Cardiac muscle cell (in vitro differentiated cells and primary cell): ENCODE results near the gene VDAC2. TPM values are rescaled to one million over a fixed set of nuclear protein-coding genes. Genes with fewer than 3 reads are reported as not detected.

Source experiments
- DNase-seq, 2 donors: peaks; one replicate each; pipeline versions ENCODE4 v3.0.0 to v3.0.0-alpha.2; 2010 to 2017; ENCODE audit warnings: low read depth in 1 of 2, low spot score in 1 of 2
- H3K27ac ChIP-seq: fragments of 200-600 bp; sonication (generic); 2 replicates; pipeline ENCODE4 v1.5.1; 2016
- H3K27me3 ChIP-seq: fragments of 200-600 bp; sonication (generic); 2 replicates; pipeline ENCODE4 v1.6.0; 2016; ENCODE audit warnings: control low read depth
- H3K36me3 ChIP-seq: fragments of 200-600 bp; sonication (generic); 2 replicates; pipeline ENCODE4 v1.5.1; 2016; ENCODE audit warnings: control low read depth
- H3K4me1 ChIP-seq: fragments of 200-600 bp; sonication (generic); 2 replicates; pipeline ENCODE4 v1.8.1; 2017; ENCODE audit warnings: low read depth, mild to moderate bottlenecking, mixed run types
- H3K4me3 ChIP-seq: fragments of 200-600 bp; sonication (generic); 2 replicates; pipeline ENCODE4 v1.5.1; 2016; ENCODE audit warnings: mild to moderate bottlenecking
- H3K9me3 ChIP-seq: fragments of 200-600 bp; sonication (generic); 2 replicates; pipeline ENCODE4 v1.5.1; 2017; ENCODE audit warnings: low read depth, mild to moderate bottlenecking, control low read depth
- CTCF ChIP-seq: IDR thresholded peaks from 2 replicates; pipeline ENCODE4 v1.5.1; 2012; ENCODE audit warnings: low read depth, mild to moderate bottlenecking, low read length
- polyA plus RNA-seq: library from polyadenylated mRNA; unstranded; fragments of >200 nt; fragmentation: Nextera tagmentation; extraction: Ambion mirVana; gene quantifications from 2 replicates; pipeline ENCODE4 v1.2.1, GENCODE V29; 2016
- total RNA-seq: library from RNA; depleted of rRNA; stranded (reverse); fragments of >200 nt; gene quantifications from 2 replicates; pipeline ENCODE4 v1.2.3, GENCODE V29; 2016

Gene VDAC2, protein sequence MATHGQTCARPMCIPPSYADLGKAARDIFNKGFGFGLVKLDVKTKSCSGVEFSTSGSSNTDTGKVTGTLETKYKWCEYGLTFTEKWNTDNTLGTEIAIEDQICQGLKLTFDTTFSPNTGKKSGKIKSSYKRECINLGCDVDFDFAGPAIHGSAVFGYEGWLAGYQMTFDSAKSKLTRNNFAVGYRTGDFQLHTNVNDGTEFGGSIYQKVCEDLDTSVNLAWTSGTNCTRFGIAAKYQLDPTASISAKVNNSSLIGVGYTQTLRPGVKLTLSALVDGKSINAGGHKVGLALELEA
- total RNA-seq (178 and 237 TPM in 2 replicates), polyA plus RNA-seq (363 and 376 TPM in 2 replicates)

GRCh38 chr10:75210282-75211006, at the start of gene VDAC2:
TSS of gene VDAC2 (plus strand) at chr10:75210796. CDS start at chr10:75211159, 363 bp downstream.
- TF ChIP-seq CTCF, result no peak
- Histone ChIP-seq H3K27ac (peak within 1 kb of the TSS; percentile 100), H3K36me3 (peaks cover 34% of the 10 kb centered on the region), H3K4me1 (peaks cover 31% of the 10 kb centered on the region), H3K4me3 (peak within 1 kb of the TSS; percentile 72), H3K27me3 (no peaks in the 10 kb centered on the region), H3K9me3 (no peaks in the 10 kb centered on the region)
- peak; percentile 92 to 93 for DNase-seq

DNA sequence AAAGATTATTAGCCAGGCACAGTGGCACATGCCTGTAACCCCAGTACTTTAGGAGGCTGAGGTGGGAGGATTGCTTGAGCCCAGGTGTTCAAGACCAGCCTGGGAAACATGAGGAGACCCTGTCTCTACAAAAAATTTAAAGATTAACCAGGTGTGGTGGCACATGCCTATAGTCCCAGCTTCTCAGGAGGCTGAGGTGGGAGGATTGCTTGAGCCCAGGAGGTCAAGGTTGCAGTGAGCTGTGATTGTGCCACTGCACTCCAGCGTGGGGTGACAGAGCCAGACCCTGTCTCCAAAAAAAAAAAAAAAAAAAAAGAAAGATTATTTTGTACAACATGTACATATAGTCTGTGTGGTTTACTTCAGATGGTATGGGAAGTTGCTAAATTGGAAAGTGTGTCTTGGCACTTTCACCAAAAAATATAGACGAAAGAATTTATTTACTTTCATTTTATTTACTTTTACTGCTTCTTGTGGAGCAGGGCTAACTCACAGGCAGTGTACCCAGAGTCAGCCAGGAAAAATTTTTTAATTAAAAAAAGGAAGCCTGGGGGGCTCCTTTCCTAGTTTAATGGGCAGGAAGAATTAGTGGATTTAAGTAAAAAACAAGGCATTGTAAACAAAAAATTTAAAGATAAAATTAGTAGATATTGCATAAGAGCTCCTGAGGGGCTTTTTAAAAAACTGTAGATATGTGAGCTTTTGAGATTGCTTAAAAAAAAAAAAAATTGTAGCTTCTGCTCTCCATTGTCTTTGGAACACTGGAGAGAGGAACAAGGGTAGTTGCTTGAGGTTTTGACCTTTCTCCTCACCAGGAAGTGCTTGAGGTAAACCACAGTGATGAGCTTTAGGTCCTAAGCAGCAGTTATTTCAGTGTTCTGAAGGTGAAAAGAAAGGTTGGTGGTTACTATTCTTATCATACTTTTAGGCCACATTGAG, 44.6 kb upstream of the VDAC2 start:
- Histone ChIP-seq H3K27ac (peak overlapping the region; percentile 82), H3K9me3 (no peaks in the 10 kb centered on the region), H3K4me3 (no peak overlapping the region), H3K4me1 (peaks cover 18% of the 10 kb centered on the region), H3K27me3 (no peaks in the 10 kb centered on the region), H3K36me3 (no peaks in the 10 kb centered on the region)
- DNase-seq, result peak in 1 of 2 donors; percentile 70
- TF ChIP-seq CTCF, result no peak

DNA sequence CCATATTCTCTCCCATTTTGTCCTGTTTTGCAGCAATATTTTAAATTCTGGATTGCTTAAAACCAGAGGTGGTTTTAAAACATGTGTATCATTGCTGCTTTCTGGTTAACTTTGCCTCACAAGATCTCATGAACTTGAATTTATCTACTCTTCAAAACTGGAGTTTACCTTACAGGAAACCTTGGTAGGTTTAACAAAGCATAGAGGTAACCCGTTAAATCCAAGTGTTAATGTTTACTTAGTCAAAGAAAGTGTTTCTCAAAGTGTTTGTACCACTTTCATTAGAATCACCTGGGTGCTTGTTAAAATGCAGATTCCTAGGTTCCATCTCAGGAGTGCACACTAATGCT, 44.0 kb upstream of the VDAC2 start:
- no peaks in the 10 kb centered on the region for H3K9me3 ChIP-seq
- H3K27ac ChIP-seq, result peak overlapping the region; percentile 82
- peaks cover 18% of the 10 kb centered on the region for H3K4me1 ChIP-seq
- no peak for TF ChIP-seq CTCF
- no peaks in the 10 kb centered on the region for H3K27me3 ChIP-seq
- no peaks in the 10 kb centered on the region for H3K36me3 ChIP-seq
- no peak for DNase-seq
- H3K4me3 ChIP-seq, result no peak overlapping the region

- H3K4me1 ChIP-seq, result peaks cover 18% of the 10 kb centered on the region
- no peak for TF ChIP-seq CTCF
- H3K27me3 ChIP-seq, result no peaks in the 10 kb centered on the region
- no peaks in the 10 kb centered on the region for H3K36me3 ChIP-seq
- H3K27ac ChIP-seq, result peak overlapping the region; percentile 72
- H3K9me3 ChIP-seq, result no peaks in the 10 kb centered on the region
- no peak overlapping the region for H3K4me3 ChIP-seq
- no peak for DNase-seq
Observed at GRCh38 chr10:75168275-75168674, 42.3 kb upstream of the VDAC2 start.

DNA sequence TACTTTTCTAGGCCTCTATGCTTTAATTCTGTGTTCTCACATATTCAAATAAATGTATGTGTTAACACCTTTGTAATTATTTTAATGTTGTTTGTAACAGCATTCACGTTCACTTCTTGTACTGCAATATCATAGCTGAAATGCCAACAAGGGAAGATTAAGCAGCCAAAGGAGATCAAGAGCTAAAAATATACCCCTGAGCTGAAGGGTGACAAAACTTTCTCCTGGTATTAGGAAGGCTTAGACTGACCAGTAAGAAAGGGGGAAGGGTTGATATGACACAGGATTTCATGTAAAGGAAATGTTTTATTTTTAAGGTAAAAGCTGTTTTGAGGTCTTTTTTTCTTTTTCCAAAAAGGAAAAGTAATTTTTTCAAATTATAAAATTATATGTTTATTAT, 40.4 kb upstream of the VDAC2 start:
- Histone ChIP-seq H3K4me1 (peaks cover 18% of the 10 kb centered on the region), H3K9me3 (no peaks in the 10 kb centered on the region), H3K36me3 (no peaks in the 10 kb centered on the region), H3K4me3 (no peak overlapping the region), H3K27ac (peak overlapping the region; percentile 83), H3K27me3 (no peaks in the 10 kb centered on the region)
- no peak for TF ChIP-seq CTCF
- DNase-seq, result peak in 1 of 2 donors; percentile 64
